D721Med (cell line): ENCODE results near the gene FCGR1A.
"Not testable (repeated sequence)": the region's sequence is repeated elsewhere in the genome, so short reads cannot be mapped to it uniquely, and the experiment has no call there.

ENCODE experiments used
- DNase-seq: peaks from one replicate; pipeline ENCODE4 v3.0.0; 2011; ENCODE audit warnings: low spot score; ENCODE audit not compliant: insufficient read length
- FAIRE-seq: peaks from 2 replicates; lab custom pipeline; 2011; peaks lifted over from hg19 to GRCh38; lab: Jason Lieb, UNC

FCGR1A gene

GRCh38 chr1:149782600-149782999 is at the start of gene FCGR1A:
FCGR1A (plus strand) TSS chr1:149782694; CDS start chr1:149782744, 50 bp downstream.
- not testable (repeated sequence) for FAIRE-seq, DNase-seq

- not testable (repeated sequence) for DNase-seq, FAIRE-seq
Observed at GRCh38 chr1:149732781-149733180, 49.7 kb upstream of the FCGR1A start.

- FAIRE-seq, DNase-seq: not testable (repeated sequence)
Observed at GRCh38 chr1:149734692-149735091, 47.8 kb upstream of the FCGR1A start.

- not testable (repeated sequence) for FAIRE-seq, DNase-seq
Observed at GRCh38 chr1:149740148-149740581, 42.3 kb upstream of the FCGR1A start.

- not testable (repeated sequence) for FAIRE-seq, DNase-seq
Observed at GRCh38 chr1:149740590-149741230, 41.8 kb upstream of the FCGR1A start.

- DNase-seq, FAIRE-seq: not testable (repeated sequence)
Observed at GRCh38 chr1:149741914-149742313, 40.6 kb upstream of the FCGR1A start.

GRCh38 chr1:149746463-149747356 is 35.8 kb upstream of the FCGR1A start:
- not testable (repeated sequence) for DNase-seq, FAIRE-seq

GRCh38 chr1:149747359-149748143 is 34.9 kb upstream of the FCGR1A start:
- not testable (repeated sequence) for DNase-seq, FAIRE-seq

GRCh38 chr1:149748144-149748500 is 34.4 kb upstream of the FCGR1A start:
- not testable (repeated sequence) for DNase-seq, FAIRE-seq

- DNase-seq, FAIRE-seq: not testable (repeated sequence)
Observed at GRCh38 chr1:149750562-149750961, 31.9 kb upstream of the FCGR1A start.

GRCh38 chr1:149752186-149752585 is 30.3 kb upstream of the FCGR1A start:
- not testable (repeated sequence) for DNase-seq, FAIRE-seq

GRCh38 chr1:149753466-149753865 is 29.0 kb upstream of the FCGR1A start:
- not testable (repeated sequence) for DNase-seq, FAIRE-seq

- not testable (repeated sequence) for FAIRE-seq, DNase-seq
Observed at GRCh38 chr1:149755294-149755693, 27.2 kb upstream of the FCGR1A start.

GRCh38 chr1:149762294-149762693 is 20.2 kb upstream of the FCGR1A start:
- FAIRE-seq, DNase-seq: not testable (repeated sequence)

GRCh38 chr1:149764087-149764800 is 18.2 kb upstream of the FCGR1A start:
- not testable (repeated sequence) for FAIRE-seq, DNase-seq

- not testable (repeated sequence) for DNase-seq, FAIRE-seq
Observed at GRCh38 chr1:149766241-149766640, 16.3 kb upstream of the FCGR1A start.

GRCh38 chr1:149769216-149769615 is 13.3 kb upstream of the FCGR1A start:
- not testable (repeated sequence) for FAIRE-seq, DNase-seq

- not testable (repeated sequence) for DNase-seq, FAIRE-seq
Observed at GRCh38 chr1:149770661-149771060, 11.8 kb upstream of the FCGR1A start.
